NOMO-1 (cell line): ENCODE measurements around the gene UGT1A4.
A peak's percentile ranks its signal among the peaks of the same experiment; 100 is the strongest.
"Not testable (repeated sequence)": the region's sequence is repeated elsewhere in the genome, so short reads cannot be mapped to it uniquely, and the experiment has no call there.

ENCODE experiments used
- DNase-seq, 2 experiments: peaks; one replicate each; lab custom pipeline; 2025; ENCODE audit not compliant: unreplicated experiment in 2 of 2; lab: John Stamatoyannopoulos, UW

UGT1A4 gene

DNA sequence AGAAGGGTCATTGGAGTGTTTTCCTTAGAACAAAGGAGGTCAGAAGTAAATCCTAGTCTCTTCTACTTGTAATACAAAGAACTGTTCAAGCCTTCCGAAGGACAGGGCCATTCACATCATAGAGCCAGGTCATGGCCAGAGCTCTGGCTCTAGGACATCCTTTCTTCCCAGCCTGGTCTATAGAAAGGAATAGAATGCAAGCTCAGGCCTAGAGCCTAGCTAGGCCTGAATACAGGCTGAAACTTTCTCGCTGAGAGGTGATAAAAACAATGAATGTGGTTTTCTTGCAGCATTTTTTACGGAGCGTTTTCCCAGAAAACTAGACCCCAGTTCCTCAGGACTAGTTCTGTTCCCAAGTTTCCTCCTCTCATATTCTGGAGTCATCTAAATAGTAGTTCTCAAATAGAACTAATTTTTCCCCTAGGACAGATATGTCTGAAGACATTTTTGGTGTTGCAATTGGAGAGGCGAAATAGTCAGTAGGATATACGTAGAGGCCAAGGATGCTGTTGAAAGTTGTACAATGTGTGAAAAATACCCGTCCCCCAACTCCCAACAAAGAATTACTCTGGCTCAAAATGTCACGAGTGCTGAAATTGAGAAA, 19.0 kb upstream of the UGT1A4 start:
- no peak for DNase-seq

DNA sequence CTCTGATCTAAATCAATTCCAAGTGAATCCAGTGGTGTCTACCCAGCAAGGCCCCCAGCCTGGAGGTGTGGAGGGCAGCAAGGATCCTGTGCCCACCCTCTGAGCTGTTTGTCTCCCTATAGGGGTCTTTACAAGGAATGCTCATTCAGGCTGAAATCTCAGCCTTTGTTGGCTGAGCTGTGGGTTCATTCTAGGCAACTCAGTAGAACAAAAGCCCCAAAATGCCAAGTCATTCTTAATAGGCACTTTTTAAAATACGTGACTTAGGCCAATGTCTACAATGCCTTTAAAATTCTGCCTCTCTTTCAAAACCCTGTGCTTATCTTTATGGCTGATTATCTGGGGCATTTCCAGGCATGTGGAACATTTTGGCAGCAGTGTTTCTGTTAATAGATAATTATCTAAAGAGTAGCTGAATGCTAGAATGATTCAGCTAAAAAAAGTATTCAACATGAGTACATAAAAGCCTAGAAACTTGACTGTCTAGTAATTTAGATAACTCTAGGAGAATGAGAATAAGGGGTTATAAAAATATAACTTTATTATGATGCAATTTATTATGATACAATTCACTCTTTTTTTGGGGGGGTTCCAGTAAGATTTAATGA, 18.4 kb upstream of the UGT1A4 start:
- DNase-seq = no peak

DNA sequence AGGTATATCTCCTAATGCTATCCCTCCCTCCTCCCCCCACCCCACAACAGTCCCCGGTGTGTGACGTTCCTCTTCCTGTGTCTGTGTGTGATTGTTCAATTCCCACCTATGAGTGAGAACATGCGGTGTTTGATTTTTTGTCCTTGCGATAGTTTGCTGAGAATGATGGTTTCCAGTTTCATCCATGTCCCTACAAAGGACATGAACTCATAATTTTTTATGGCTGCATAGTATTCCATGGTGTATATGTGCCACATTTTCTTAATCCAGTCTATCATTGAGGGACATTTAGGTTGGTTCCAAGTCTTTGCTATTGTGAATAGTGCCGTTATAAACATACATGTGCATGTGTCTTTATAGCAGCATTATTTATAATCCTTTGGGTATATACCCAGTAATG, 17.7 kb upstream of the UGT1A4 start:
- not testable (repeated sequence) for DNase-seq

DNA sequence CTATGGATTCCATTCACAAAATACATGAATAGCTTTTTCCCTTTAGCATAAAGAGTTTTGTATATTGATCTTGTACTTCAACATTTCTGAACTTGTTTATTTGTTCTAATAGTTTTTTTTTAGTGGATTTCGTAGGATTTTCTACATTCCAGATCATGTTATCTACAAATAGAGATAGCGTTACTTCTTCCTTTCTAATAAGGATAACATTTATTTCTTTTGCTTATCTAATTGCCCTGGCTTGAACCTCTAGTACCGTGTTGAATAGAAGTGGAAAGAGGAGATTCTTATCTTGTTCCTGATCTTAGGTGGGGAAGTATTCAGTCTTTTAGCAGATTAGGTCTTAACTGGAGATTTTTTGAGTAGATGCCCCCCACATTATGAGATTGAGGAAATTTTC, 16.3 kb upstream of the UGT1A4 start:
- DNase-seq = no peak

DNA sequence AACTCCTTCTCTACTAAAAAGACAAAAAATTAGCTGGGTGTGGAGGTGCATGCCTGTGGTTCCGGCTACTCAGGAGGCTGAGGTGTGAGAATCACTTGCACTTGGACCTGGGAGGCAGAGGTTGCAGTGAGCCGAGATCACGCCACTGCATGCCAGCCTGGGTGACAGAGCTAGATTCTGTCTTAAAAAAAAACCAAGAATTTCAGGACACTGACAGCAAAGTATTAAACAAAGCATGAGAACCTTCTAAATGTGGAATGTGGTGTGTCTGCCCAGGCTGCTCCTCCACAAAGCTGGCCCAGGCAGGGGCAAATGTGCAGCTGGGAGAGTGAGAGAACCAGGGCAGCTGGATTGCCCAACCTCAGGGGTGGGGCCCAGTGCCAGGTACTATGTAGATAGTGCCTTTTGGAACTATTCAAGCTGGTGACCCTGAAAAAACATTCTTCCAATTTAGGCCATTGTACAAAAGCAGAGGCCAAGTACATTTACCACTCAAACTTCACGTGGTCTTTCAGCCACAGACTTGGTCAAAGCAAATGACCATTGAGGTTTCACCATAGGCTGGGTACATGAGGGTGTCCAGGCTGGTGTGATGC, 12.5 kb upstream of the UGT1A4 start:
- no peak for DNase-seq

DNA sequence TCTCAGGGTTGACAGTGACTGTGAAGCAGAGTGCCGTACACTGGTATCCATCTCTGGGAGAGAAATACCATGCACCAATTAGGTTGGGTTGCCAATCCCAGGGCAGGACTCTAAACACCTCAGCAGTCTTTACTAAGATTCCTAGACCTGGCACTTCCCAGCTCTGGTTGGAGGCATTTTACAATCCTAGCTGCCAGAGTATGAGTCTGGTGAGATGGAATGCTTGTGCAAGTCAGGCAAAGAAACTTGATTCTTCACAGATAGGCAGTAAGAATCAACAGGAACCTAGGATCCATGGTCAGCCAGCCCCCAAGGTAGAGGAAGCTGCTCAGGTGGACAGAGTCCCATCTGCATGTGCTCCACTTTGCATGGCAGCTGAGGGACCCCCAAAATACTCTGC, 11.8 kb upstream of the UGT1A4 start:
- DNase-seq = no peak

DNA sequence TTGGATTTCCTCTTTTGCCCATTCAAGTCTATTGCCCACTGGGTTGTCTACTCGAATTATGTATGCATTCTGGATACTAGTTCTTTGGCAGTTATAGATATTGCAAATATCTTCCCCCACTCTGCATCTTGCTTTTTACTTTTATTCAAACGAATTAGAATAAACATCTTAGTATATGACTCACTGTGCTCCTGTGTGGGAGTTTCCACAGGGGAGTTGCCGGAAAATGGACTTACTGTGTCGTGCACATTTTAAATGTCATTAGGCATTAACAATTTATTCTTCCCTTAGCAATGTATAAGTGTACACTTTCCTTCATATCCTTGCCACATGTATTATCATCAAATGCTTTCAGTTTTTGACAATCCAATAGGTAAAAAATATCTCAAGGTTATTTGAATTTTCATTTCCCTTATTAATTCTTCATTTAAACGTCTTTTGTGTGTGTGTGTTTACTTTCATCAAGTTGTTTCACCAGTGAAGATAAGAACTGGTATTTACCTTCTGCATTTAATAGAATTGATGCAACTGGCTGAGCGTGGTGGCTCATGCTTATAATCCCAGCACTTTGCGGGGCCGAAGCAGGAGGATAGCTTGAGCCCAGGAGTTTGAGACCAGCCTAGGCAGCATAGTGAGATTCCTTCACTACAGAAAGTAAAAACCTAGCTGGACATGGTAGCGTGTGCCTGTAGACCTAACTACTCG, 10.4 kb upstream of the UGT1A4 start:
- DNase-seq = no peak

DNA sequence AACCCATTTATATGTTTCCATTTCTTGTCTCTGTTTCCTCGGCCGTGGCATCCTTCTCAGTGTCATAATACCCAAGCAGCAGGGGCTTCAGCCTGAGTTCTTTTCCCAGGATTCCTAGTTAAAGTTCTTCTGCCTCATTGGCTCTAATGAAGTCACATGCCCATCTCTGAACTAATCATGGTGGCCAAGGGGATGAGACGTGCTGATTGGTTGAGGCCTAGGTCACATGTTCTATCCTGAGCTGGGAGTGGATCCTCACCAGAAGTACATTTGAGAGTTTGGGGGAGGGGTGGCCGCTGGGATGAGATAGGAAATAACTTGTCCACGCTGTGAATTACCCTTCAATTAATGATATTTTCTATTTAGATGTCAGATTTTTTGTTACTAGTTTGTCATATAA, 9.6 kb upstream of the UGT1A4 start:
- no peak for DNase-seq

DNA sequence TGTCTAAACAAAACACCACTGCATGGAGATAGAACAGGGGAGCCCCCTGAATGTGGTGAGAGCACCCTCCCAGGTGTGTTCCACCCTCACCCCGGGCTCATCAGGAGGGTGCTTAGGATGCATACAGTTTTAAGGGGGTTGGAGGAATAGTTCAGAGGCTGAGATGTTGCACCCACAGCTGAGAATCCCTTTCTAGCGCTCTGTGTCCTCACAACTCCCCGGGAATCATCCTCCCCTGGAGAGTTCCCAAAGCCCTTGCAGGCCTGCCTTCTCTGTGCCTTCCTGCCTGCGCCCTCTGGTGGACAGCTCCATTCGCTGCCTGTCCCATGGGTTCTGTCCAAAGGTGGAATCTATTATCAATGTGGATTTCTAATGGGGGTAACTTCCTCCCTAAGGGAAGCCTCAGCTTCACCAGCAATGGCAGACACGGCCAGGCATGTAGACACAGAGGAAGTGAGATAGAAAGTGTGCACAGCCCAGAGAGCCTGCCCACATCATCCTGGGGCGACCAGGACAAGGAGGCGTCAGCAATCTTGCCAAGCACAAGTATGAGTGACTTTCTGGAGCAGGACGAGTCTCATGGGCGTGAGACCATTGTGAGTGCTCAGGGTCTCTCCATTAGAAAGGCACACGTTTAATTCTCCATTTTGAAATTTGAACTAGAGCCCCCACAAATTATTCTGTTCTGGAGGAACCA, 7.1 kb upstream of the UGT1A4 start:
- DNase-seq = peak; percentile 17 to 26

DNA sequence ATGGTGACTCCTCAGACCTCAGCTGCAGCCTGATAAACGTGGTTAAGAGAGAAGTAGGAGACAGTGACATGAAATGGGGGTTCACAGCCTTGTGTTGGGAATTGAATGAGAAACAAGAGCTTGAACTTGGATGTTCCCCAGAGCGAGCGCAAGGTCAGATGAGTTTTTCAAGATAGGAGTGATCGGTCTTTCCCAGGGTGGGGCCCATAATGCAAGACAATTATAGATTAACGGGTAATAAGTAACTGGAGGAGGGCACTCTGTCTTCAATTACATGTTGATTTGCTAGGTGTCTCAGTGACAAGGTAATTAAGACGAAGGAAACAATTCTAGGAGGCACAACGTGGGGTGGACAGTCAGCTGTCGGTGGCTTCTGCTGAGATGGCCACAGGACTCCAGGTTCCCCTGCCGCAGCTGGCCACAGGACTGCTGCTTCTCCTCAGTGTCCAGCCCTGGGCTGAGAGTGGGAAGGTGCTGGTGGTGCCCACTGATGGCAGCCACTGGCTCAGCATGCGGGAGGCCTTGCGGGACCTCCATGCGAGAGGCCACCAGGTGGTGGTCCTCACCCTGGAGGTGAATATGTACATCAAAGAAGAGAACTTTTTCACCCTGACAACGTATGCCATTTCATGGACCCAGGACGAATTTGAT, 5.8 kb upstream of the UGT1A4 start, which contains the start of gene UGT1A5:
TSS of gene UGT1A5 (plus strand) at position 297 of the 651 bp plus-strand sequence. CDS start at position 382, 85 bp downstream.
- no peak for DNase-seq

DNA sequence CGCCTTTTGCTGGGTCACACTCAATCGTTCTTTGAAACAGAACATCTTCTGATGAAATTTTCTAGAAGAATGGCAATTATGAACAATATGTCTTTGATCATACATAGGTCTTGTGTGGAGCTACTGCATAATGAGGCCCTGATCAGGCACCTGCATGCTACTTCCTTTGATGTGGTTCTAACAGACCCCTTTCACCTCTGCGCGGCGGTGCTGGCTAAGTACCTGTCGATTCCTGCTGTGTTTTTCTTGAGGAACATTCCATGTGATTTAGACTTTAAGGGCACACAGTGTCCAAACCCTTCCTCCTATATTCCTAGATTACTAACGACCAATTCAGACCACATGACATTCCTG, 5.3 kb upstream of the UGT1A4 start:
- DNase-seq = no peak

DNA sequence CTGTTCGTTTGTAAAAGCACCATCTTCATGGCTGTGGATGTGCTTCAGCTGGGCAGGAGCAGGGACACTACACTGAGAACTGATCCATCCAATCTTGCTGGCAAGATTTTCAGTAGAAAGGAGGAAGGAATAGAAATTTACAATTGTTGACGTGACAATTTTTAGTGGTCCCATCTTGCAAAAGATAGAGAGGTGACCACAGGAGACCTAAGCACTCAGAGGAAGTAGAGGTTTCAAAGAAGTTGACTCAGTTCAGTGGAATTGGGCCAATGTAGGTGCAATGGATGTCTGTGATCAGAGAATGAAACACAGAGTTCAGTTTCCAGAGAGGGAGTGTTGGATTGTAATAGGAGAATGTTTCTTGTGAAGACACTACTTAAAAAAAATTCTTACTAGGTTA, 4.4 kb upstream of the UGT1A4 start:
- DNase-seq = no peak

DNA sequence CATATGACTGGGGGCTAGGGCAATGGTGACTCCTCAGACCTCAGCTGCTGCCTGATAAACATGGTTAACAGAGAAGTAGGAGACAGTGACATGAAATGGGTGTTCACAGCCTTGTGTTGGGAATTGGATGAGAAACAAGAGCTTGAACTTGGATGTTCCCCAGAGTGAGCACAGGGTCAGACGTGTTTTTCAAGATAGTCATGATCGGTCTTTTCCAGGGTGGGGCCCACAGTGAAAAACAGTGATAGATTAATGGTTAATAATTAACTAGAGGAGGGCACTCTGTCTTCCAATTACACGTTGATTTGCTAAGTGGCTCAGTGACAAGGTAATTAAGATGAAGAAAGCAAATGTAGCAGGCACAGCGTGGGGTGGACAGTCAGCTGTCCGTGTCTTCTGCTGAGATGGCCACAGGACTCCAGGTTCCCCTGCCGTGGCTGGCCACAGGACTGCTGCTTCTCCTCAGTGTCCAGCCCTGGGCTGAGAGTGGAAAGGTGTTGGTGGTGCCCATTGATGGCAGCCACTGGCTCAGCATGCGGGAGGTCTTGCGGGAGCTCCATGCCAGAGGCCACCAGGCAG, 10.3 kb downstream of the UGT1A4 start, which contains the start of gene UGT1A3:
TSS of gene UGT1A3 (plus strand) at position 320 of the 579 bp plus-strand sequence. CDS start at position 405, 85 bp downstream.
- no peak for DNase-seq

DNA sequence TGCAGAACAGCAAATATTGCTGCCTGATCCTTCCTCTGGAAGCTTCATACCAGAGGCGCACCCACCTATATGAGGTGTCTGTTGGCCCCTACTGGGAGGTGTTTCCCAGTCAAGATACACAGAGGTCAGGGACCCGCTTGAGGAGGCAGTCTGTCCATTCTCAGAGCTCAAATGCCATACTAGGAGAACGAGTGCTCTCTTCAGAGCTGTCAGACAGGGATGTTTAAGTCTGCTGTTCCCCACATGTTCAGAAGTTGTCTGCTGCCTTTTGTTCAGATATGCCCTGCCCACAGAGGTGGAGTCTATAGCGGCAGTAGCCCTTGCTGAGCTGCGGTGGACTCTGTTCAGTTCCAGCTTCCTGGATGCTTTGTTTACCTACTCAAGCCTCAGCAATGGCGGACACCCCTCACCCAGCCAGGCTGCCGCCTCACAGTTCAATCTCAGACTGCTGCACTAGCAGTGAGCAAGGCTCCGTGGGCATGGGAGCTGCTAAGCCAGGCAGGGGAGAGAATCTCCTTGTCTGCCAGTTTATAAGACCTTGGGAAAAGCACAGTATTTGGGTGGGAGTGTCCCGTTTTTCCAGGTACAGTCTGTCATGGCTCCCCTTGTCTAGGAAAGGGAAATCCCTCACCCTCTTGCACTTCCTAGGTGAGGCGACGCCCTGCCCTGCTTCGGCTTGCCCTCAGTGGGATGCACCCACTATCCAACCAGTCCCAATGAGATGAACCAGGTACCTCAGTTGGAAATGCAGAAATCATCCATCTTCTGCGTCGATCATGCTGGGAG, 18.5 kb downstream of the UGT1A4 start:
- DNase-seq = not testable (repeated sequence)

DNA sequence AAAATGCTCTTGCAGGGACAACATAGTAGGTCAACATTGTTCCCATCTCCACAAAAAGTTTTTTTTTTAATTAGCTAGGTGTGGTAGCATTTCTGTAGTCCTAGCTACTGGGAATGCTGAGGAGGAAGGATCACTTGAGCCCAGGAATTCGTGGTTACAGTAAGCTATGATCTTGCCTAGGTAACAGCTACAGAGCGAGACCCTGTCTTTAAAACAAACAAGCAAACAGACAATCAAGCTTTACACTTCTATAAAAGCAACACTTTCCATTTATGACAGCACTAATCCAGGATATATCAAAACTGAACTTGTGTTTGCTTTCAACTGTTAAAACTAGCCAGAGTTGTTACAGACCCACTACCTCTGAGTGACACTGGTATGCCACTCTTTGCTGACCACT, 22.3 kb downstream of the UGT1A4 start:
- DNase-seq = no peak

DNA sequence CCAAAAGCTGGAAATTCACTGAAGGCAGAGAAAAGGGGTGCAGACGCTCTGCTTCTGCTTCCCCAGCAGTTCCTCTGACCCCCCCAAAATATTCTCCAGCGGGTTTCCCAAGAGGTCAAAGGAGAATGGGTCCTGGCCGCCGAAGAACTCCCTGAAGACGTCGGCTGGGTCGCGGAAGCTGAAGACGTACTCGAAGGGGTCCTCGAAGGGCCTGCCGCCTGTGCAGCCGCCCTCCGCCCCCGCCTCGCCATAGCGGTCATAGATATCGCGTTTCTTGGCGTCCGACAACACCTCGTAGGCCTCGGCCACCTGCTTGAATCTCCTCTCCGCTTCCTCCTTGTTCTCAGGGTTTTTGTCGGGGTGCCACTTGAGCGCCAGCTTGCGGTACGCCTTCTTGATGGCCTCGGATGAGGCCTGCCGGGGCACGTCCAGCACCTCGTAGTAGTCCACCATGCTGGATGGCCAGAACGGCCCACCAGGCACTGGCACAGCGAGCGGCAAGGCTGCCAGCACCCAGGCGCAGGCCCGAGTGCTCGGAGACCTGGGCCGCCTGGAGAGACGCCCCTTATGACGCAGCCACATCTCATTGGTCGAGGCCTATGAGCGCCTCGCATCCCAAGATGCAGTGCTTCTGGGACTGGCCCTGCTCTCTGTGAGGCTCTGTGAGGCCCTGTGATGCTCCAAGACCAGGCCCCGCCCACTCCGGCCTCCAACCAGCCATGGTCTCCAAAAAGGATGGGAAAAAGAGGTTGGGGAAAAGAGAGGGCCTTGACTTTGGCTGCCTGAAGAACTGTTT, 25.1 kb downstream of the UGT1A4 start:
- DNase-seq = no peak

DNA sequence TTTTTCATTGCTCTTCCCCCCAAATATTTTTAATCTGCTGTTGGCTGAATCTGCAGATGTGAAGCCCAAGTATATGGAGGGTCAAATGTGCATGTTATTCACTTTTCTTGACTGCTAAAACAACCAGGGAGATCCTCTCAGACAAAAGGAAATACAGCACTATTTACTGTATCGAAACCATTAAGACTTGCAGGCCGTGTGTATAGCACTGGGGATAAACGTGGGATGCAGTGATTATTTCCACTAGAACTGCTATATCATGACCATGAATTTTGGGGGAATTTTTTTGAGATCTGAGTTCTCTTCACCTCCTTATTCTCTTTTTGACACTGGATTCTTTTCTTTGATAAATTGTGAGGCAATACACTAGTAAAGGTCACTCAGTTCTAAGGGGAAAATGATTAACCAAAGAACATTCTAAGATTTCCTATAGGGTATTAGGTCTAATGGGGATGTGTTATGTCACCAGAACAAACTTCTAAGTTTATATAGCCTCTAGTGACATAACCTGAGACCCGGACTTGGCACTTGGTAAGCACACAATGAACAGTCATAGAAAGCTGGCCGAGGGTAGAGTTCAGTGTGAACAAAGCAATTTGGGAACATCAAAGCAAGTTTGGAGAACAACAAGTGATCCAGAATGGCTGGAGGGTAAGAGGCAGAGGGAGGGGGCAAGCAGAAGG, 26.7 kb downstream of the UGT1A4 start:
- DNase-seq = no peak

DNA sequence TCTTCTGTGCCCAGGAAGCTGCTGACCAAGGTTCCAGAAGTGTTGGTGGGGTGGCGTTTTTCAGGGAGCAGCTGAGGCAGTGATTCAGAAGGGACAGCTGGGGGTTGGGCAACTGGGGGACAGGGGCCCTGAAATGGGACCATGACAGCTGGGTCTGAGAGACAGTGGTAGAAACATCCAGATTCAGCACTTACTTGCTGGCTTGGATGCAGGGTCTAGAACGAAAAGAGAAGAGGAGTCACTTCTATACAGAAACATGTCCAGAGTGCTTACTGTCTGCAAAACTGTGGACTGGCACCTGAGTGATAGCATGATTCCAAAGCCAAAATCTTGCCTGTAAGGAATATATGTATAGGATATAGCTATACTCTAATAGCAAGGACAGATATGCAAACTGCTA, 27.3 kb downstream of the UGT1A4 start:
- DNase-seq = not testable (repeated sequence)
